ENCODE results near the gene ELOA2.
"Not testable (repeated sequence)": the region's sequence is repeated elsewhere in the genome, so short reads cannot be mapped to it uniquely, and the experiment has no call there.

The ELOA2 gene

GRCh38 chr18:47036927-47037578 lies 1.6 kb upstream of the ELOA2 start:
- no CpG with 5 or more reads among the region's 3 CpGs for WGBS (ENCODE audit: insufficient coverage, insufficient read length)
- Histone ChIP-seq H3K27ac (ENCODE audit: low read length) (no peak overlapping the region), H3K4me1 (ENCODE audit: control insufficient read depth, insufficient read depth, low read length) (no peaks in the 10 kb centered on the region; the same call in 1 of the 2 replicates), H3K9me3 (ENCODE audit: control insufficient read depth, insufficient read depth, low read length) (no peaks in the 10 kb centered on the region), H3K27me3 (ENCODE audit: control insufficient read depth, insufficient read depth, low read length) (no peaks in the 10 kb centered on the region), H3K4me3 (ENCODE audit: low read length) (no peak overlapping the region), H3K36me3 (ENCODE audit: control insufficient read depth, insufficient read depth, low read length) (no peaks in the 10 kb centered on the region)
- no peak for DNase-seq (ENCODE audit: low read depth, low spot score)

GRCh38 chr18:47036298-47036874 lies 965 bp upstream of the ELOA2 start:
- Histone ChIP-seq H3K36me3 (ENCODE audit: control insufficient read depth, insufficient read depth, low read length) (no peaks in the 10 kb centered on the region), H3K4me3 (ENCODE audit: low read length) (no peak overlapping the region), H3K27ac (ENCODE audit: low read length) (no peak overlapping the region), H3K9me3 (ENCODE audit: control insufficient read depth, insufficient read depth, low read length) (no peaks in the 10 kb centered on the region), H3K4me1 (ENCODE audit: control insufficient read depth, insufficient read depth, low read length) (no peaks in the 10 kb centered on the region; the same call in 1 of the 2 replicates), H3K27me3 (ENCODE audit: control insufficient read depth, insufficient read depth, low read length) (no peaks in the 10 kb centered on the region)
- no peak for DNase-seq (ENCODE audit: low read depth, low spot score)
- WGBS (ENCODE audit: insufficient coverage, insufficient read length) = no CpG with 5 or more reads among the region's 2 CpGs

- WGBS (ENCODE audit: insufficient coverage, insufficient read length) = no CpG with 5 or more reads among the region's 28 CpGs
- not testable (repeated sequence) for H3K4me3 ChIP-seq (ENCODE audit: low read length); H3K4me1 ChIP-seq (ENCODE audit: control insufficient read depth, insufficient read depth, low read length); H3K9me3 ChIP-seq (ENCODE audit: control insufficient read depth, insufficient read depth, low read length); H3K36me3 ChIP-seq (ENCODE audit: control insufficient read depth, insufficient read depth, low read length); DNase-seq (ENCODE audit: low read depth, low spot score); H3K27me3 ChIP-seq (ENCODE audit: control insufficient read depth, insufficient read depth, low read length); H3K27ac ChIP-seq (ENCODE audit: low read length)
These were observed 830 bp downstream of the ELOA2 start for GRCh38 chr18:47034591-47034990.

GRCh38 chr18:47032945-47033344 lies 2.5 kb downstream of the ELOA2 start:
- DNase-seq (ENCODE audit: low read depth, low spot score) = no peak
- Histone ChIP-seq H3K27me3 (ENCODE audit: control insufficient read depth, insufficient read depth, low read length) (no peaks in the 10 kb centered on the region), H3K4me1 (ENCODE audit: control insufficient read depth, insufficient read depth, low read length) (no peaks in the 10 kb centered on the region; the same call in 1 of the 2 replicates), H3K27ac (ENCODE audit: low read length) (no peak overlapping the region), H3K9me3 (ENCODE audit: control insufficient read depth, insufficient read depth, low read length) (no peaks in the 10 kb centered on the region), H3K36me3 (ENCODE audit: control insufficient read depth, insufficient read depth, low read length) (no peaks in the 10 kb centered on the region), H3K4me3 (ENCODE audit: low read length) (no peak overlapping the region)
- WGBS (ENCODE audit: insufficient coverage, insufficient read length) = no CpG with 5 or more reads among the region's 19 CpGs

GRCh38 chr18:47030887-47031286 lies 4.5 kb downstream of the ELOA2 start:
- not testable (repeated sequence) for H3K27ac ChIP-seq (ENCODE audit: low read length); H3K9me3 ChIP-seq (ENCODE audit: control insufficient read depth, insufficient read depth, low read length); H3K4me3 ChIP-seq (ENCODE audit: low read length); H3K4me1 ChIP-seq (ENCODE audit: control insufficient read depth, insufficient read depth, low read length); H3K27me3 ChIP-seq (ENCODE audit: control insufficient read depth, insufficient read depth, low read length); H3K36me3 ChIP-seq (ENCODE audit: control insufficient read depth, insufficient read depth, low read length); DNase-seq (ENCODE audit: low read depth, low spot score)
- WGBS (ENCODE audit: insufficient coverage, insufficient read length) = no CpG with 5 or more reads among the region's 12 CpGs

GRCh38 chr18:47029684-47030353 lies 5.6 kb downstream of the ELOA2 start:
- not testable (repeated sequence) for H3K27ac ChIP-seq (ENCODE audit: low read length); H3K36me3 ChIP-seq (ENCODE audit: control insufficient read depth, insufficient read depth, low read length); H3K27me3 ChIP-seq (ENCODE audit: control insufficient read depth, insufficient read depth, low read length); H3K9me3 ChIP-seq (ENCODE audit: control insufficient read depth, insufficient read depth, low read length); DNase-seq (ENCODE audit: low read depth, low spot score); H3K4me3 ChIP-seq (ENCODE audit: low read length); H3K4me1 ChIP-seq (ENCODE audit: control insufficient read depth, insufficient read depth, low read length)
- WGBS (ENCODE audit: insufficient coverage, insufficient read length) = no CpG with 5 or more reads among the region's 55 CpGs

GRCh38 chr18:47028738-47029137 lies 6.7 kb downstream of the ELOA2 start:
- not testable (repeated sequence) for H3K4me1 ChIP-seq (ENCODE audit: control insufficient read depth, insufficient read depth, low read length); H3K36me3 ChIP-seq (ENCODE audit: control insufficient read depth, insufficient read depth, low read length); H3K27me3 ChIP-seq (ENCODE audit: control insufficient read depth, insufficient read depth, low read length); H3K9me3 ChIP-seq (ENCODE audit: control insufficient read depth, insufficient read depth, low read length); H3K27ac ChIP-seq (ENCODE audit: low read length); DNase-seq (ENCODE audit: low read depth, low spot score); H3K4me3 ChIP-seq (ENCODE audit: low read length)
- no CpG with 5 or more reads among the region's 29 CpGs for WGBS (ENCODE audit: insufficient coverage, insufficient read length)

- no CpG with 5 or more reads among the region's 17 CpGs for WGBS (ENCODE audit: insufficient coverage, insufficient read length)
These were observed 9.8 kb downstream of the ELOA2 start for GRCh38 chr18:47025557-47026174.

GRCh38 chr18:47023769-47024465 lies 11.5 kb downstream of the ELOA2 start:
- not testable (repeated sequence) for H3K4me3 ChIP-seq (ENCODE audit: low read length); H3K9me3 ChIP-seq (ENCODE audit: control insufficient read depth, insufficient read depth, low read length); DNase-seq (ENCODE audit: low read depth, low spot score); H3K36me3 ChIP-seq (ENCODE audit: control insufficient read depth, insufficient read depth, low read length); H3K4me1 ChIP-seq (ENCODE audit: control insufficient read depth, insufficient read depth, low read length); H3K27me3 ChIP-seq (ENCODE audit: control insufficient read depth, insufficient read depth, low read length); H3K27ac ChIP-seq (ENCODE audit: low read length)
- no CpG with 5 or more reads among the region's 55 CpGs for WGBS (ENCODE audit: insufficient coverage, insufficient read length)

More at GRCh38 chr18:47025557-47026174, 9.8 kb downstream of the ELOA2 start:
- H3K27ac ChIP-seq (ENCODE audit: low read length); H3K36me3 ChIP-seq (ENCODE audit: control insufficient read depth, insufficient read depth, low read length); H3K27me3 ChIP-seq (ENCODE audit: control insufficient read depth, insufficient read depth, low read length); H3K4me1 ChIP-seq (ENCODE audit: control insufficient read depth, insufficient read depth, low read length); H3K4me3 ChIP-seq (ENCODE audit: low read length); H3K9me3 ChIP-seq (ENCODE audit: control insufficient read depth, insufficient read depth, low read length); DNase-seq (ENCODE audit: low read depth, low spot score): not testable (repeated sequence)

GRCh38 chr18:47022821-47023220 lies 12.6 kb downstream of the ELOA2 start:
- not testable (repeated sequence) for DNase-seq (ENCODE audit: low read depth, low spot score); H3K36me3 ChIP-seq (ENCODE audit: control insufficient read depth, insufficient read depth, low read length)
- WGBS (ENCODE audit: insufficient coverage, insufficient read length) = no CpG with 5 or more reads among the region's 29 CpGs

More at GRCh38 chr18:47022821-47023220, 12.6 kb downstream of the ELOA2 start:
- H3K4me1 ChIP-seq (ENCODE audit: control insufficient read depth, insufficient read depth, low read length); H3K9me3 ChIP-seq (ENCODE audit: control insufficient read depth, insufficient read depth, low read length); H3K4me3 ChIP-seq (ENCODE audit: low read length); H3K27ac ChIP-seq (ENCODE audit: low read length); H3K27me3 ChIP-seq (ENCODE audit: control insufficient read depth, insufficient read depth, low read length): not testable (repeated sequence)

All from iPS DF 6.9 (cell line).